HCT116 (cell line): Measurements from ENCODE around the gene ACOT4.

Source experiments
- CTCF ChIP-seq, 3 experiments: fragments of 200-600 bp in 1 of 3; sonication (generic) in 1 of 3; IDR thresholded peaks in 2 of 3; conservative IDR thresholded peaks in 1 of 3; 2 replicates each; pipeline ENCODE4 v1.5.1; 2012 to 2017; ENCODE audit warnings: low read depth in 2 of 3, low read length in 2 of 3, antibody characterized with exemption in 1 of 3, borderline replicate concordance in 1 of 3, control low read depth in 1 of 3, mild to moderate bottlenecking in 1 of 3, mixed read lengths in 1 of 3, mixed run types in 1 of 3, moderate library complexity in 1 of 3; ENCODE audit not compliant: insufficient read depth in 1 of 3
- ELF1 ChIP-seq: IDR thresholded peaks from 2 replicates; pipeline ENCODE4 v1.6.1; 2012; ENCODE audit warnings: low read depth, borderline replicate concordance
- EZH2 ChIP-seq: fragments of 200-600 bp; sonication (generic); IDR thresholded peaks from 2 replicates; pipeline ENCODE4 v1.6.1; 2017; ENCODE audit warnings: antibody characterized with exemption, mixed run types
- MAX ChIP-seq: IDR thresholded peaks from 2 replicates; pipeline ENCODE4 v1.6.1; 2012
- POLR2A ChIP-seq: IDR thresholded peaks from 2 replicates; pipeline ENCODE4 v1.7.0; 2011; ENCODE audit warnings: borderline replicate concordance; ENCODE audit not compliant: insufficient read depth, insufficient read length; ENCODE audit errors: extremely low read depth
- POLR2AphosphoS5 ChIP-seq: IDR thresholded peaks from 2 replicates; pipeline ENCODE4 v1.6.1; 2011; ENCODE audit warnings: mild to moderate bottlenecking, low read depth, low read length, moderate library complexity
- REST ChIP-seq: IDR thresholded peaks from 2 replicates; pipeline ENCODE4 v1.6.1; 2012; ENCODE audit warnings: low read depth
- SIN3A ChIP-seq: IDR thresholded peaks from 2 replicates; pipeline ENCODE4 v1.6.1; 2012; ENCODE audit warnings: low read depth
- YY1 ChIP-seq: IDR thresholded peaks from 2 replicates; pipeline ENCODE4 v1.6.1; 2011; ENCODE audit warnings: low read length, low read depth, moderate library complexity, mild to moderate bottlenecking; ENCODE audit not compliant: insufficient replicate concordance; ENCODE audit errors: extremely low read depth
- ZBTB33 ChIP-seq: IDR thresholded peaks from 2 replicates; pipeline ENCODE4 v1.6.1; 2011; ENCODE audit warnings: mild to moderate bottlenecking, low read length, moderate library complexity; ENCODE audit not compliant: insufficient replicate concordance; ENCODE audit errors: extremely low read depth
- ZFX ChIP-seq: fragments of 450-650 bp; IDR thresholded peaks from 2 replicates; pipeline ENCODE4 v1.6.1; 2017

- TF ChIP-seq CTCF (IDR thresholded peaks at IDR 0.05 in 2 of 3, conservative IDR thresholded peaks at IDR 0.05 in 1 of 3; ENCODE audit: borderline replicate concordance in 1 of 3, insufficient read depth in 1 of 3, low read depth in 2 of 3, low read length in 2 of 3) (no peak), MAX (no peak), SIN3A (no peak), ZFX (no peak), POLR2AphosphoS5 (no peak), EZH2 (no peak), ZBTB33 (no peak), ELF1 (no peak), YY1 (no peak), REST (no peak), POLR2A (no peak)
These were observed 28.6 kb downstream of the ACOT4 start for GRCh38 chr14:73620268-73620667.
